HEK293 (cell line): ENCODE results near the gene SLC6A11.

Experiments used
- CTCF ChIP-seq: fragments of 450-650 bp; formaldehyde crosslinking; IDR thresholded peaks from 2 replicates; pipeline ENCODE4 v1.5.1; 2016; ENCODE audit warnings: missing biosample characterization, missing genetic modification characterization
- RBAK ChIP-seq: fragments of 450-650 bp; formaldehyde crosslinking; IDR thresholded peaks from 2 replicates; pipeline ENCODE4 v1.5.1; 2016; ENCODE audit warnings: missing biosample characterization, missing genetic modification characterization
- ZNF140 ChIP-seq: fragments of 450-650 bp; formaldehyde crosslinking; IDR thresholded peaks from 2 replicates; pipeline ENCODE4 v1.5.1; 2016; ENCODE audit warnings: missing biosample characterization, missing genetic modification characterization
- ZNF221 ChIP-seq: fragments of 450-650 bp; formaldehyde crosslinking; IDR thresholded peaks from 2 replicates; pipeline ENCODE4 v1.5.1; 2017; ENCODE audit warnings: missing biosample characterization, missing genetic modification characterization, borderline replicate concordance
- ZNF596 ChIP-seq: fragments of 450-650 bp; IDR thresholded peaks from 2 replicates; pipeline ENCODE4 v1.5.0; 2018; ENCODE audit warnings: missing biosample characterization, mild to moderate bottlenecking, missing genetic modification characterization, moderate library complexity

- no peak for TF ChIP-seq ZNF596
- TF ChIP-seq ZNF221 (tag by site-specific recombination) = no peak
- TF ChIP-seq CTCF (tag by site-specific recombination) = no peak
- no peak for TF ChIP-seq ZNF140 (tag by site-specific recombination)
- TF ChIP-seq RBAK (tag by site-specific recombination) = no peak
These were observed 7.8 kb upstream of the SLC6A11 start for GRCh38 chr3:10808130-10808735.
